ENCODE results near the gene THOC2.

The THOC2 gene

GRCh38 chrX:123601437-123601836 is 131.4 kb downstream of the THOC2 start:
- no peak for DNase-seq (ENCODE audit: low read depth in 1 of 2, low spot score in 1 of 2)
- no peaks in the 10 kb centered on the region for H3K27me3 ChIP-seq (ENCODE audit: insufficient read depth, poor library complexity, severe bottlenecking)
- H3K4me3 ChIP-seq (replicated peaks; ENCODE audit: insufficient read depth, low read length) = no peak overlapping the region
- no peak for TF ChIP-seq CTCF (IDR thresholded peaks at IDR 0.05; ENCODE audit: insufficient read depth, low read length)
- no peak for TF ChIP-seq POLR2AphosphoS5 (IDR thresholded peaks at IDR 0.05; ENCODE audit: low read depth)
- TF ChIP-seq GABPA (IDR thresholded peaks at IDR 0.05; ENCODE audit: low read depth) = no peak
- no peak for TF ChIP-seq SPI1 (IDR thresholded peaks at IDR 0.05; ENCODE audit: borderline replicate concordance, low read depth)
- no peak overlapping the region for H3K27ac ChIP-seq (replicated peaks)

DNA sequence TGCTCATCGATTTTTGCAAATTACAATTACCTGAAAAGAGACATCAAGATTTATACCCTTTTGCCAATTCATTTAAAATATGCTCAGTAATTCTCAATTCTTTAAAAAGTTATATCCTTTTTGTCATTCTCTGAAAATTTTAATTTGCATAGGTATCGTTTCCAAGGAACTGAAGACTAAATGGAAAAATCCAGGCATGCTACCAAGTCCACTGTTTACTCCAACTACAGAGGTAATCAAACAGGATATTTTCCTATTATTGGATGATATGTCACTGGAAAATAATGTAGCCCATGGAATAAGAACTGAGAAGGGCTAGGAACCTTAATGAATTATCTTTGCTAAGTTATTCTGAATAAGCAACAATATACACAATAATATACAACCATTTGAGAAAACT is 132.7 kb downstream of the THOC2 start:
- Histone ChIP-seq H3K4me3 (replicated peaks; ENCODE audit: insufficient read depth, low read length) (no peak overlapping the region), H3K27me3 (ENCODE audit: insufficient read depth, poor library complexity, severe bottlenecking) (no peaks in the 10 kb centered on the region), H3K27ac (replicated peaks) (no peak overlapping the region)
- no peak for DNase-seq (ENCODE audit: low read depth in 1 of 2, low spot score in 1 of 2)
- TF ChIP-seq GABPA (IDR thresholded peaks at IDR 0.05; ENCODE audit: low read depth) = no peak
- no peak for TF ChIP-seq POLR2AphosphoS5 (IDR thresholded peaks at IDR 0.05; ENCODE audit: low read depth)
- no peak for TF ChIP-seq SPI1 (IDR thresholded peaks at IDR 0.05; ENCODE audit: borderline replicate concordance, low read depth)
- no peak for TF ChIP-seq CTCF (IDR thresholded peaks at IDR 0.05; ENCODE audit: insufficient read depth, low read length)
- TF ChIP-seq, protein P1, sequence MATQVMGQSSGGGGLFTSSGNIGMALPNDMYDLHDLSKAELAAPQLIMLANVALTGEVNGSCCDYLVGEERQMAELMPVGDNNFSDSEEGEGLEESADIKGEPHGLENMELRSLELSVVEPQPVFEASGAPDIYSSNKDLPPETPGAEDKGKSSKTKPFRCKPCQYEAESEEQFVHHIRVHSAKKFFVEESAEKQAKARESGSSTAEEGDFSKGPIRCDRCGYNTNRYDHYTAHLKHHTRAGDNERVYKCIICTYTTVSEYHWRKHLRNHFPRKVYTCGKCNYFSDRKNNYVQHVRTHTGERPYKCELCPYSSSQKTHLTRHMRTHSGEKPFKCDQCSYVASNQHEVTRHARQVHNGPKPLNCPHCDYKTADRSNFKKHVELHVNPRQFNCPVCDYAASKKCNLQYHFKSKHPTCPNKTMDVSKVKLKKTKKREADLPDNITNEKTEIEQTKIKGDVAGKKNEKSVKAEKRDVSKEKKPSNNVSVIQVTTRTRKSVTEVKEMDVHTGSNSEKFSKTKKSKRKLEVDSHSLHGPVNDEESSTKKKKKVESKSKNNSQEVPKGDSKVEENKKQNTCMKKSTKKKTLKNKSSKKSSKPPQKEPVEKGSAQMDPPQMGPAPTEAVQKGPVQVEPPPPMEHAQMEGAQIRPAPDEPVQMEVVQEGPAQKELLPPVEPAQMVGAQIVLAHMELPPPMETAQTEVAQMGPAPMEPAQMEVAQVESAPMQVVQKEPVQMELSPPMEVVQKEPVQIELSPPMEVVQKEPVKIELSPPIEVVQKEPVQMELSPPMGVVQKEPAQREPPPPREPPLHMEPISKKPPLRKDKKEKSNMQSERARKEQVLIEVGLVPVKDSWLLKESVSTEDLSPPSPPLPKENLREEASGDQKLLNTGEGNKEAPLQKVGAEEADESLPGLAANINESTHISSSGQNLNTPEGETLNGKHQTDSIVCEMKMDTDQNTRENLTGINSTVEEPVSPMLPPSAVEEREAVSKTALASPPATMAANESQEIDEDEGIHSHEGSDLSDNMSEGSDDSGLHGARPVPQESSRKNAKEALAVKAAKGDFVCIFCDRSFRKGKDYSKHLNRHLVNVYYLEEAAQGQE (IDR thresholded peaks at IDR 0.05; ENCODE audit: insufficient replicate concordance, low read depth) = no peak

GRCh38 chrX:123590842-123591486 is 141.9 kb downstream of the THOC2 start:
- no peak for TF ChIP-seq POLR2AphosphoS5 (IDR thresholded peaks at IDR 0.05; ENCODE audit: low read depth)
- TF ChIP-seq SPI1 (IDR thresholded peaks at IDR 0.05; ENCODE audit: borderline replicate concordance, low read depth) = no peak
- TF ChIP-seq GABPA (IDR thresholded peaks at IDR 0.05; ENCODE audit: low read depth) = no peak
- TF ChIP-seq CTCF (IDR thresholded peaks at IDR 0.05; ENCODE audit: insufficient read depth, low read length) = no peak
- TF ChIP-seq, protein P1 (IDR thresholded peaks at IDR 0.05; ENCODE audit: insufficient replicate concordance, low read depth) = no peak
- Histone ChIP-seq H3K27me3 (ENCODE audit: insufficient read depth, poor library complexity, severe bottlenecking) (no peaks in the 10 kb centered on the region), H3K4me3 (replicated peaks; ENCODE audit: insufficient read depth, low read length) (no peak overlapping the region), H3K27ac (replicated peaks) (no peak overlapping the region)
- DNase-seq (ENCODE audit: low read depth in 1 of 2, low spot score in 1 of 2) = no peak

DNA sequence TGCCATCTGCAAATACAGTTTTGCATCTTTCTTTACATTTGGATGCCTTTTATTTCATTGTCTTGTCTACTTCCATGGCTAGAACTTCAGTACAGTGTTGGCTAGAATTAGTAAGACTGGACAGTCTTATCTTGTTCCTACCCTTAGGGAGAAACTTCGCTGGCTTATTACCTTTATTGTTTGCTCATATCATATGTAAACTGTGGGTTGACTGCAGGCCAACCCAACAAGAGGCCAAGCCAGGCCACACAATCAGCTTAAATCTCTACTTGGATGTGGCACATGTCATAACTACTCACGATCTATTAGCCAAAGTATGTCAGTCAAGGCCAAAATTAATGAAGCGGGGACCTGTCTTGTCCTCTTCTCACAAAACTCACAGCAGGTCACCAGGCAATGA is 144.1 kb downstream of the THOC2 start:
- H3K27me3 ChIP-seq (ENCODE audit: insufficient read depth, poor library complexity, severe bottlenecking) = no peaks in the 10 kb centered on the region

More for the DNA sequence above, 144.1 kb downstream of the THOC2 start:
- Histone ChIP-seq H3K27ac (replicated peaks) (no peak overlapping the region), H3K4me3 (replicated peaks; ENCODE audit: insufficient read depth, low read length) (no peak overlapping the region)
- no peak for DNase-seq (ENCODE audit: low read depth in 1 of 2, low spot score in 1 of 2)
- TF ChIP-seq SPI1 (IDR thresholded peaks at IDR 0.05; ENCODE audit: borderline replicate concordance, low read depth) (no peak), CTCF (IDR thresholded peaks at IDR 0.05; ENCODE audit: insufficient read depth, low read length) (no peak), POLR2AphosphoS5 (IDR thresholded peaks at IDR 0.05; ENCODE audit: low read depth) (no peak), GABPA (IDR thresholded peaks at IDR 0.05; ENCODE audit: low read depth) (no peak)
- TF ChIP-seq, protein P1 (IDR thresholded peaks at IDR 0.05; ENCODE audit: insufficient replicate concordance, low read depth) = no peak
